Activated CD4-positive, alpha-beta T cell treated with anti-CD3 and anti-CD28 coated beads, Interleukin-2, amount 50 U/mL, for 24 hours (primary cell): ENCODE data around the gene BLOC1S1.
A peak's percentile ranks its signal among the peaks of the same experiment; 100 is the strongest.

Source experiments
- DNase-seq, 2 donors: peaks; one replicate each; pipeline ENCODE4 v3.0.0-alpha.2; 2020; ENCODE audit warnings: low read depth in 1 of 2, low spot score in 1 of 2

Gene BLOC1S1

DNA sequence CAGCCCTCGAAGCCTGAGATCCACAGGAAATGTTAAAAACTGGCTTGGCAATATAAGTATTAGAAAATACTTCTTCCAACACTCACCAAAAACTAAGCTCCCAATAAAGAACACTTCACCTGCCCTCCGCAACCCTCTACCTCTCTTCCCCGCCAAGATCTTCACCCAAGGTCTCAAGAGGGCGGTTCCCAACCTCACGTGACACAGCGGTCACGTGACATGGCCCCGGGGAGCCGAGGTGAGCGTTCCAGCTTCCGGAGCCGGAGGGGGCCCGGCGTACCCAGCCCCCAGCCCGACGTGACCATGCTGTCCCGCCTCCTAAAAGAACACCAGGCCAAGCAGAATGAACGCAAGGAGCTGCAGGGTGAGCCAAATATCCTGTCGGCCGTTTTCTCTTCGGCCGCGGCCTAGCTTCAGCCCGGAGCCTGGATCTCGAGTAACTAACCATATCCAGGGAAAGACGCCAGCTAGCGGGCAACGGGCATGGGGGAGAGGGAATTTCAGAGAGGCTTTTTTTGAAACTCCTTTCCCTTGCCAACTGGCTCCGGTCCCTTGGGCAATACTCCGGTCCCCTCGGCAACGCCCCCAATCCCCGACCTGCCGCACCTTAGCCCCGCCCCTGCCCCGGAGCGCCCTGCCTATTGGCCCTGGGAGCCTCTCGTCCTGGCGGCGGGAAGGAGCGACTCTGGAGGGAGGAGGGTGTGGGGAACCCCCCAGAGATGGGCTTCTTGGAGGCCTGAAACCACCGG is at the start of gene BLOC1S1:
Gene BLOC1S1 (plus strand): TSS at position 214 of the 749 bp plus-strand sequence. CDS start 6 bp downstream, at position 220.
- DNase-seq, result peak; percentile 90 to 91

DNA sequence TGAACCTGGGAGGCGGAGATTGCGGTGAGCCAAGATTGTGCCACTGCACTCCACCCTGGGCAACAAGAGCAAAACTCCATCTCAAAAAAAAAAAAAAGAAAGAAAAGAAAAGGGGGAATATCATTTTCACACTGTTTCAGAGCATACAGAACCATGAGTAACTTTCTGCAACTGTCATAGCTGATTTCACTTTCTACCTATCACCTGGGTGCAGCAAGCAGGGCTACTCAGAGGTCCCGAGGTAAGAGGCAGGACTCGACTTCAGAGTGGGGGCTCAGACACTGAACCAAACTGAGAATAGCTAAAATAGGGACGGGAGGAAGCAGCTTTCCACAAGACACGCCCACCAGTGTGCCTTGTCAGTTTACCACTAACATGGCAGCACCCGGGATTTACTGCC is 49.3 kb upstream of the BLOC1S1 start:
- no peak for DNase-seq

DNA sequence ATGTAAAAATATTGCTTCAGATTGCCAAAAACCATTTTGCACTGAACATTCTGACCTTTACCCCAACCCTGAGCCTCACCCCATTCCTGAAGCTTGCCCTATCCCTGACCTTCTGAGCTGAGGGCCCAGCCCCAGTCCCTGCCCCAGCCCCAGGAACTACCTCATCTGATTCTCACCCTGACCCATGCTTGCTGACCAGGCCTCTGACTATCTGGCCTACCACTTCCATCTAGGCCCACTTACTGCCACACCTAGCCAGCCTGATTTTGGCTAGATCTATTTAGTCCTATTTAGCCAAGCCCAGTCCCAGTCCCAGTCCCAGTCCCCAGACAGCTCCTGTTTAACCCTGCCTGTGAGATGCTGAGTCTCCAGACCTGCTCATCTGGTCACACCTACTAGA is 45.6 kb upstream of the BLOC1S1 start:
- DNase-seq, result no peak

DNA sequence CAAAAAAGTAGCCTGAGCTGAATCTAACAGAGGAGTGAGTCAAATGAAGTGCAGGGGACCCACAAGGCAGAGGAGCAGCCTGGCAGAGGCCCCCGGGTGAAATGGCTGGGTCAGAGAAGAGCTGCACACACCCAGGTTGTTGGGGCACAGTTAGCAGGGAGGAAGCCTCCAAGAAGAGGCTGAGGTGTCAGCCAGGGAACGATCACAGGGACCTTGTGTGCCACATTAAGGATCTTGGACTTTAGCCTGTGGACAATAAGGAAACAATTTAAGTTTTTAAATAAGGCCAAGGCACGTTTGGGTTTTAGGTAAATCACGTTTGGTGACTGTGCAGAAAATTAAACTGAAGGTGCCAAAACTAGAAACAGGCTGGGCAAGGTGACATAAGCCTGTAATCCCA is 44.1 kb upstream of the BLOC1S1 start:
- DNase-seq, result no peak

DNA sequence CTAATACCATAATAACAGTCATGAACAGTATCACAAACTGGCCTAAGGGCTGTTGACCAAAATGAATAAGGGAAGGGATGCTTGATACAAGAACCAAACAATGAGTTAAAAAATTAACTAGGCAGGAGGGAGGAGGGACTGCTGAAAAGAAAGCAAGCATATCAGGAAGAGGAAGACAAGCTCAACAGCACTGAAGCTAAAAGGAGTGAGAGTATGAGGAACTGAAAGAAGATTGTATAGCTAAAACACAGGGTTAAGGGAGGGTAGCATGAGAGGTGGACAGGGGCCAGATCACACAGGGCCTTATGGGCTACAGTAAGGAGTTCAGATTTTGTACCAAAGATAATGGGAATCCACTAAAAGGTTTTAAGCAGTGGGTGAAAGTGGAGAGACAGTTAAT is 42.2 kb upstream of the BLOC1S1 start:
- no peak for DNase-seq

DNA sequence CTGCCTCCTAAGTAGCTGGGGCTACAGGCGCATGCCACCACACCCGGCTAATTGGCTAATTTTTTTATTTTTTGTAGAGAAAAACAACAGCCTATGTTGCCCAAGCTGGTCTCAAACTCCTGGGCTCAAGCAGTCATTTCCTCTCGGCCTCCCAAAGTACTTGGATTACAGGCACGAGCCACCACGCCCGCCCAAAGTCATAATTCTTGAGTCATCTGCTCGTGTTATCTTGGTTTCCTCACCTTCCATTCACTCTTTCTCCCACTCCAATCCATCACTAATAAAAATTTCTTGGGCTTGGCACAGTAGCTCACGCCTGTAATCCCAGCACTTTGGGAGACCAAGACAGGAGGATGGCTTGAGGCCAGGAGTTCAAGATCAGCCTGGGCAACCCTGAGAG is 40.2 kb upstream of the BLOC1S1 start:
- DNase-seq, result no peak

DNA sequence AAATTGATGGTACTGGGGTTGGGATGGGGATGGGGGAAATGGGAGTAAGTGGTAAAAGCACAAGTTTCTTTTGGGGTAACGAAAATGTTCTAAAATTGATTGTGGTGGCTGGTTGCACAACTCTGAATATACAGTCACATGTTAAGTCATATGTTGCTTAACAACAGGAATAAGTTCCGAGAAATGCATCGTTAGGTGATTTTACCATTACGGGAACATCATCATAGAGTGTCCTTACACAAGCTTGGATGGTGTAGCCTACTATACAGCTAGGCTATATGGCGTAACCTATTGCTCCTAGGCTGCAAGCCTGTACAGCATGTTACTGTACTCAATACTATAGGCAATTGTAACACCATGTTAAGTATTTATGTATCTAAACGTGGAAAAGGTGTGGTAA is 39.1 kb upstream of the BLOC1S1 start:
- DNase-seq, result no peak

DNA sequence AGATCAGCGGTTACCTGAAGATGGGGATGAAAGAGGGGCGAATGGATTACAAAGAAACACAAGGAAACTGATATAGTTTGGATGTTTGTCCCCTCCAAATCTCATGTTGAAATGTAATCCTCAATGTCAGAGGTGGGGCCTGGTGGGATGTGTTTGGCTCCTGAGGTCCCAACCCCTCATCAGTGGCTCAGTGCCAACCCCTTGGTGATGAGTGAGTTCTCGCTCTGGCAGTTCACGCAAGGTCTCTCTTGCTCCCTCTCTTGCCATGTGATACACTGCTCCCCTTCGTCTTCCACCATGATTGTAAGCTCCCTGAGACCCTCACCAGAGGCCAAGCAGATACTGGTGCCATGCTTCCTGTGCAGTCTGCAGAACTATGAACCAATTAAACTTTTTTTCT is 36.2 kb upstream of the BLOC1S1 start:
- DNase-seq, result no peak

DNA sequence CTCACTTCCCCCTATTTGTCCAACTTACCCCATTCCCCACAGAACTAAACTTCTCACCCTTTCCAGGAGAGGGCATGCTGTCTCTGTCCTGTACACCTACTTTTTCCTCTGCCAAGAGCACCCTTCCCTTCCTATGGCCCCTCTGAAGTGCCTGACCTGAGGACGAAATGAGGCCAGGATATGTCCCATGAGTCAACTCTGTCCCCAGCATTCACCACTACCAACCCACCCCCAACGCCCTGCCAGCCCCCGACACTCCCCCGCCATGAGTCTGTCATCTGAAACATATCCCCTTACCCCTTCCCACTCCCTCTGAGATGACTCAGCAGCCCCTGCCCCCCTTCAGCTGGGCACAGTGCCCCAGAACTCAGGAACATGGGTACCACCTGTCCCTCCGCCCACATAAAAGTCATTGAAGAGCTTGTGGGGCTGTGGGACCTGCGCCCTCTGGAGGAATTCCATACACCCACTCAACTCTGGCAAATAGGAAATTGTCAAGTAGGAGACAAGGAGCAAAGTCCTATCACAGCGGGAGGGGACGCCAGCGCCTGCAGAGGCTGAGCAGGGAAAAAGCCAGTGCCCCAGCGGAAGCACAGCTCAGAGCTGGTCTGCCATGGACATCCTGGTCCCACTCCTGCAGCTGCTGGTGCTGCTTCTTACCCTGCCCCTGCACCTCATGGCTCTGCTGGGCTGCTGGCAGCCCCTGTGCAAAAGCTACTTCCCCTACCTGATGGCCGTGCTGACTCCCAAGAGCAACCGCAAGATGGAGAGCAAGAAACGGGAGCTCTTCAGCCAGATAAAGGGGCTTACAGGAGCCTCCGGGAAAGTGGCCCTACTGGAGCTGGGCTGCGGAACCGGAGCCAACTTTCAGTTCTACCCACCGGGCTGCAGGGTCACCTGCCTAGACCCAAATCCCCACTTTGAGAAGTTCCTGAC is 34.4 kb upstream of the BLOC1S1 start:
- DNase-seq, result no peak

DNA sequence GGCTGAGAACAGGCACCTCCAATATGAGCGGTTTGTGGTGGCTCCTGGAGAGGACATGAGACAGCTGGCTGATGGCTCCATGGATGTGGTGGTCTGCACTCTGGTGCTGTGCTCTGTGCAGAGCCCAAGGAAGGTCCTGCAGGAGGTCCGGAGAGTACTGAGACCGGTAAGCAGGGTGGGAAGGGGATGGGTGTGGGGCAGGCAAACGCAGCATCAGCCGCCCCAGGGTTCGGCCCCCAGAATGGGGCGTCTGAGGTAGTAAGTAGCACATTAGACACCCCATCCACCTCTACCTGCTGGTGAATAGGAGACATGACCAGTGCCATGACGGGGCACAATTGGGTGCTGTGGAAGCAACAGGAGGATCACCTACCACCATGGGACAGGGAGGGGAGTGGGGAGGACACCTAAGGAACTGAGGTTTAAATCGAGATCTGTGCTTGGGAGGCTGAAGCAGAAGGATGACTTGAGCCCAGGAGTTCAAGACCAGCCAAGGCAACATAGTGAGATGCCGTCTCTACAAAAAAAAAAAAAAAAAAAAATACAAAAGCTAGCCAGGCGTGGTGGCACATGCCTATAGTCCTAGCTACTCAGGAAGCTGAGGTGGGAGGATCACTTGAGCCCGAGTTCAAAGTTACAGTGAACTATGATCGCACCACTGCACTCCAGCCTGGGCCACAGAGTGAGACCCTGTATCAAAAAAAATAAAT is 33.6 kb upstream of the BLOC1S1 start:
- DNase-seq, result no peak

DNA sequence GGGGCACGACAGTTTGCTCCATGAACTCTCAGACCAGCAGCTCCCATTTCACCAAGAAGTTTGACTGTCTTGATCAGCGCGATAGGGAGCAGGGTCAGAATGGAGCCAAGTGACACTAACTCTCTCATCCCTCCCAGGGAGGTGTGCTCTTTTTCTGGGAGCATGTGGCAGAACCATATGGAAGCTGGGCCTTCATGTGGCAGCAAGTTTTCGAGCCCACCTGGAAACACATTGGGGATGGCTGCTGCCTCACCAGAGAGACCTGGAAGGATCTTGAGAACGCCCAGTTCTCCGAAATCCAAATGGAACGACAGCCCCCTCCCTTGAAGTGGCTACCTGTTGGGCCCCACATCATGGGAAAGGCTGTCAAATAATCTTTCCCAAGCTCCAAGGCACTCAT is 32.2 kb upstream of the BLOC1S1 start:
- no peak for DNase-seq

DNA sequence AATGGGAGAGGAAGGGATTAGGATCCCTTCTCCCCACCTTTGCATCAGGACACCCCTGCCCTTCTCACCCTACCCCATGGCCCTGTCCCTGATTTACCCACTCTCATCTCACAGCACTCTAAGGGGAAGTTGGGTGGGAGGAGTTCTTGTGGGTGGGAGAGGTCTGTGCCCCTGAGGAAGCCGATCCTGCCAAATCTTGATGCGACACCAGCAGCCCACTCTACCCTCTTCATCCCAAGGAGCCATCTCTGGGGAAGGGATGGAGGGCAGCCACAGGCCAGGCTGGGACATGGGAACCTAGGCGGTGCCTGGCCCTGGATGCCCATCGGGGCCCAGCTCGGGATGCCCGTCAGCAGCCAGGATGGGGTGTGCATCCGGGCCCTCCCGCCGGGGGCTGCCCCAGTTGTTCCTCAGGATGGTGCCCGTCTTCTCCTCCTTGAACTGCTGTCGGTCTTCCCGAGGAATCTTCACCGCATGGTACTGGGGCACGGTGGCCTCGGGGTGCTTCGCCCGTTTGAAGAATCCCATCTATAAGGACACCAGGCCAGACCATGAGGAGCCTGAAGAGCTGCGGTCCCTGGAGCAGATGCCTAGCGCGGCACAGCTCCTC is 31.0 kb upstream of the BLOC1S1 start:
- DNase-seq, result no peak

DNA sequence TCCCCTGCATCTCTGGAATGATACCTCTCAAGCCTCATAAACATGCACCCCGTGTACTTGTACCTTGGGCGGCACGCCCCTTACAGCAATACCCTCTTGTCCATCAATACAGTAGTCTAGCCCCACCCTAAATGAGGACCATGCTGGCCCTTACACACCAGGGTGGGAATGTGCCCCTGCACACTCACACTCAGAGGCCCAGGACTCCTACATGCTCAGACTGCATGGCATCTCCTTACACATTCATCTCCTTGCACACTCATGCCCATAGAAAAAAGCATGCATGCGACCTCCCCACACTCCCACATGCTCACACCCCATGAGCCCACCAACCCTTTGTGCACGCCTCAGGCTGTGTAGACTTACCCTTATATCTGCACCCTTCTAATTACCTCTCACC is 30.2 kb upstream of the BLOC1S1 start:
- no peak for DNase-seq

DNA sequence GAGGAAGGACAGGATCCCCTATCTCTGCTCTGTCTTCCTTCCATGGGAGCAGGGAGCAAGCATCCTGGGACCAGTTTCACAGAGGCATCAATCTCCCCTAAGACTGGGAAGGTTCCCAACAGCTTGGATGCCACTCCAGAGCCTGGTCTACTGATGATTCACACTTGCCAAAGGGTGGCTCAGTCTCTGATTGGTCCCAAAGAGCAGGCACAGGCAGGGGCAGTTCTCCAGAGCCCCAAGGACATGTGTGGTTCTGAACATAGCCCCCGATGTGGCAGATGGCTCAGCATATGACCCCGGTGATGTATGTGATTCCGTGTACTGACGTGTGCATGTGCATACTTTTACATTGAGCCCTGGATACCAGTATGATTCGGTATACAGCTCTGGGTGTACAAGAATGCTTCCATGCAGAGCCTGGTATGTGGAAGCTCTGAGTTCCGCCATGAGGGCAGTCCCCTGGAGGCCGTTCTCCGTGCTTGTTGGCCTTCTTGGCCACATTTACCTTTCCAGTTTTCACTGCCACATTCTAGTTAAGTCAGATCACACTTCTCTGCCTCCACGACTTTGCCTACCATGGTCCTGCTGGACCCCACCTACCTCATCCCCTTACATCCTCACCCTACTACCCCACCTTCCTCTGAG is 29.4 kb upstream of the BLOC1S1 start:
- DNase-seq, result no peak

DNA sequence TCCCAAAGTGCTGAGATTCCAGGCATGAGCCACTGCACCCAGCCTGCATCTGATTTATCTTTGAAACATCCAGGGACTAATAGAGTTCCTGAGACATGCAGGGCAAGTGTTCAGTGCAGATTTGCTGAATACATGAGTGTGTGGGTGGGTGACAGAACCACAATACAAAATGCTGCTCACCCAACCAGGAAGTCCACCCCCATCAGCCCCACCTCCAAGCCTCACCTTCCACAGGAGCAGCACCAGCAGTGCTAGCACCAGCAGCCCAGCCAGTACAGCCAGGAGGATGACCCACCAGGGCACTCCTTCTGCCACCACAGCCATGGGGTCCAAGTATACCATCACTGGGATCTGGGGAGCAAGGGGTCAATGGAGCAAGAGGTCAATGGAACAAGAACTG is 28.1 kb upstream of the BLOC1S1 start:
- no peak for DNase-seq

DNA sequence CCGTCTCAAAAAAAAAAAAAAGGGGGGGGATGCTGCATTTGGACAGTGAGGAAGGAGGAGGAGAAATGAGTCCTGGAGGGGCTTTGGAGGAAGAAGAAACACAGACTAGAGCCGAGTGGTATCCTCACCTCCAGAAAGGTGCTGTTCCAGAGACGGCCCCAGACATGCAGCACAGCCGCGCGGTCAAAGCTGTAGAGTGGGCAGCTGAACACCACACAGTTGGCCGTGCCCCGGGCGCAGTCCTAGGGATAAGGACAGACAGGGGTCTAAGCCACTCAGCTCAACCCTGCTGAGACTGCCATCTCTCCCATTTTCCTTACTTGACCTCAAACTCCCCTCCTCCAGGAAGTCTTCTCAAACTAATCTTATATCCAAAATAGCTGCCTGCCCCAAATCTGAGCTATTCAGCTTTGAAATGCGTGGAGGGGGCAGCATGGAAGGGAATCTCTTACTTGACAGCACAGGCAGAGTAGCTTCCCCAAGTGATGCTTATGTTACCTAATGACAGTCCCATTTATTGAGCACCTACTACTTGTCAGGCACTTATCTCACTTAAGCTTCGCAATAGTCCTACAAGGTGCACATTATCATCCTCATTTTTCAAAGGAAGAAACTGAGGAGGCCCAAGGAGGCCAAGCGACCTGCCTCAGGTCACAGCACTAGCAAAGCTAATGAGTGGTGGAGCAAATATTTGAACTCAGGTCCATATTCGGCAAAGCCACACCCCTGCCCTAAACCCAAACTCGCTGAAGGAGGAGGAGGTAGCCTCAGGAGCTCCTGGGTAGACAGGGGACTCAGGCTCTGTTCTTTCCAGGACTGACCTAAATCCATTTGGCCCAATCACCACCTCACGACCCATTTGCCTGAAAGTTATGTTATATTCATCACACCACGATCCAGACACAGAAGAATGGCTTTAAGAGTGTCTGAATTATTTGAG is 26.9 kb upstream of the BLOC1S1 start:
- DNase-seq, result no peak

DNA sequence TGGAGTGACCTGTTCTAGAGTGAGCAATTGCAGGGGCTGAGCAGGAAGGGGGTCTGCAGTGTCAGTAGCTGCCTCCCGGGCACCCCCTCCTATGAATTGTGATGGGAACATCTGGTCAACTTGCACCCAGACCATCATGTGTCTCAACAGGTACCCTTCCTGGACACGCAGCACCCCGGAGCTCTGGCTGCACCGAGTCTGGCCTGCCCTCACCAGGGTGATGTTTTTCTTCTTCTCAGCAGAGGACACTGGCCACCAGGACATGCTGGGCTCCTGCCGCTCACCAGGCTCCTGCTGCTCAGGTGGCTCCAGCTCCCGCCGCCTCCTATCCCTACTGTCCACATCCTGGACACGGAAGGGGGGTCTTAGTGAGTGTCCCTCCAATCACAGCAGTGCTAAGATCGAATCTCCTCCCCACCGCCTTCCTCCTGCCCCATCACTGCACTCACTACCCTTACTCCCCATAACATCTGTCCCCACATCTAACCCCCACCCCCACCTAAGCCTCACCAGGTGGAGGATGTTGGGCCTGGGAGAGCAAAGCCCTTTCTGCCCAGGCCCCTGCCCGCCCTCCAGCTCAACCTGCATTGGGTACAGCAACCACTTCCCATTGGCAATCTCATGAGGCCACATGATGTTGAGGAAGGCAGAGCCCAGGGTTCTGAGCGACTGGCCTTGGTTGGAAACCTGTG is 23.1 kb upstream of the BLOC1S1 start:
- no peak for DNase-seq

DNA sequence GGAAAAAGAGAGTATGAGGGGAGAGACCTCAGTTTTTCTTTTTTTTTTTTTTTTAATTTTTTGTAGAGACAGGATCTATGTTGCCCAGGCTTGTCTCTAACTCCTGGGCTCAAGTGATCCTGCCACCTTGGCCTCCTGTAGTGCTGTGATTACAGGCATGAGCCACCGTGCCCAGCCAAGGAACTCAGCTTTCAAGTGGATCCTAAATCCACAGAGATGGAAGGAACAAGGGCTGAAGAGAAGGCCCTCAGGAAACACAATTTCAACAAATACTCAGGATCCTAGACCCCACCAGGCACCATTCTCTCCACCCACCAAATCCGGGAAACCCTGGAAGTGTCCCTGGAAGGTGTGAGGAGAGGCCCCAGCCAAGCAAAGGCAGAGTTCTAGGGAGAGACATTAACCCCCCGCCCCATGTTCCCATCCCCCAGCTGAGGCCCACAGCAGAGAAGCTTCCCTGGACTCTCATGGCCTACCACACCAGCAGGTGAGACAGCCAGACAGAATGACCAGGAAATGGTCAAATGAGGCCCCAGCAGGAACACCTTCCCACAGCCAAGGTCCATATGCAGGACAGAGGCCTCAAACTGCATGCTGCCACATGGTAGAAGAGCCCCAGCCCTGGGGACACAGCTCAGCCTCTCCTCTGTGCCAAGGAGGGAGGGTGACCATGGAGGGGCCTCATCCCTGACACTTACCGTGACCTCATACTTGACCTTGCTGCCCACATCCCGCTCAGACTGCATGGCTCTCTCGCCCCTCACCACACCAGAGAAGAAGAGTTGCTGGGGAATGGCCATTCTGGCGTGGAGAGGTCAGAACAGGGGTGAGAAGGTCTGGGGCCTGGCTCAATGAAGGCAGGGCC is 22.3 kb upstream of the BLOC1S1 start:
- DNase-seq, result no peak
